HG03432 (cell line): ENCODE results near the gene RIPOR2.

ENCODE experiments used
- ATAC-seq: cut with Tn5 transposase; IDR thresholded peaks from one replicate; pipeline ENCODE4 v1.9.1; 2021; ENCODE audit warnings: mild to moderate bottlenecking, moderate library complexity; ENCODE audit not compliant: unreplicated experiment

The RIPOR2 gene

DNA sequence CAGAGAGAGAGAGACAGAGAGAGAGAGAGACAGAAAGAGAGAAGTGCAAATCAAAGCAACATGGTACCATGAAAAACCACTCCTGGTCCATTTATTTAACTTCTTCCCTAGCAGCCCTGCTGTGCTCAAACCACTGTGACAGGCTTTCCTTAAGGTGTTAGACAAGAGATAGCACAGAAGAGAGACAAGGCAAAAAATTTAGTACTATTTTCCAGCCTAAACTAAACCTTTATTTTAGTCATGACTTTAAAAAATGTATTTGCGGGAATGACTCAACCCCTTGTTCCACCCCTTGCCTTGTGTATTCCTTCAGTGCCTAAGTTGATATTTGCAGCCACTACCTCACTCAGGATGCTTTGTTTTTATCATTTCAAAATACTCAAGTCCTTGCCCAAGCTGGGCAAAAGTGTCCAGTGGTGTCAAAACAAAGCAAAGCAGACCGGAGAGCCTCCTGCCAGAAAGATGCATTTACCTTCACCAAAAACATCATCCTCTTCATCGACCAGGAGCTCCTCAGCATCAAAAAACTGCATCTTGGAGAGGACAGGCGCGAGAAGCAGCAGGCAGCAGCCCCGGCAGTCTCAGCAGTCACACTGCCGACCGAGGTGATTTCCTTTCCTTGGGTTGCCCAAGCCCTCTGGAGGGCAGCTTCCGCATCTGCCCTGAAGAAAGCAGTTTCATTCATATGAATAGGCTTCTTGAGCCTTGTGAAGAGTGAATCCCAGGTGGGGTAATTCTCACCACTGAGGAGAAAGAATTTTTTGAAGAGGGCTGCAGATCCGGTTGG is at the start of gene RIPOR2:
Gene RIPOR2, minus strand, starts transcription at position 595 of the 787 bp plus-strand sequence. Its CDS starts 62 bp downstream, at position 533.
- ATAC-seq: peak; percentile 40

DNA sequence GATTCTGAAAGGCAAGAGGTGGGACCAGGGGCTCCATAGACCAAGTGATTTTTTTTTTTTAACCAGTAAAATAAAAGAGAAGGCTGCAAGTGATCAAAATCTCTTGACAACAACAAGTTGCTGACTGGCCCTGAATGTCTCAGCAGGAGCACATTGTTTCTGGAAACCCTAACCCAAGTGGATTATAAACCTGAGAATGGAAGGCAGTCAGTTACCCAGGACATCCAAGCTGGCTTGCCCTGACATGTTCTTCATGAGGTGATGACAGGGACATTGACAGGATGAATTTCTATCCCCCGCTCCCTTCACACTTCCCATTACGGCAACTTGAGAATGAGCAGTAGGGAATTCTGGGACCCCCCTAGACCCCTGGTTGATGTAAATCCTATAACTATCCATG is 49.6 kb upstream of the RIPOR2 start:
- ATAC-seq: no peak

- ATAC-seq: no peak
Measured at GRCh38 chr6:24982231-24982630, 46.5 kb upstream of the RIPOR2 start.

DNA sequence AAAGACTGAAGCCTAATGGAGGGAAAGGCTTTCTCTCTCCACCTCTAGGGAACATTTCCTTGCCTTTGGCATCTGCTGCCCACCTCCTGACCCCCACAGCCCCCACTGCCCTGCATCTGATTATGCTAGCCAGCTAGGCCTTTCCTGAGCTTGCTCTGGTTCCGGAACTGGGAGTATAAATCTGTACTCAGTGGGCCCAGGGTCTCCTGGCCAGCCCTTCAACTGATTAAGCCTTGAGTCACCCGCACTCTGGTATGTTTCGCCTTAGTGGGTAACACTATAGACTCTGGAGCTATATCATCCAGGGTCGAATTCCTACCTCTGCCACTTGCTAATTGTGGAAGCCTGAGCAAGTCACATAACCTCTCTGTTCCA is 45.6 kb upstream of the RIPOR2 start:
- ATAC-seq: no peak

DNA sequence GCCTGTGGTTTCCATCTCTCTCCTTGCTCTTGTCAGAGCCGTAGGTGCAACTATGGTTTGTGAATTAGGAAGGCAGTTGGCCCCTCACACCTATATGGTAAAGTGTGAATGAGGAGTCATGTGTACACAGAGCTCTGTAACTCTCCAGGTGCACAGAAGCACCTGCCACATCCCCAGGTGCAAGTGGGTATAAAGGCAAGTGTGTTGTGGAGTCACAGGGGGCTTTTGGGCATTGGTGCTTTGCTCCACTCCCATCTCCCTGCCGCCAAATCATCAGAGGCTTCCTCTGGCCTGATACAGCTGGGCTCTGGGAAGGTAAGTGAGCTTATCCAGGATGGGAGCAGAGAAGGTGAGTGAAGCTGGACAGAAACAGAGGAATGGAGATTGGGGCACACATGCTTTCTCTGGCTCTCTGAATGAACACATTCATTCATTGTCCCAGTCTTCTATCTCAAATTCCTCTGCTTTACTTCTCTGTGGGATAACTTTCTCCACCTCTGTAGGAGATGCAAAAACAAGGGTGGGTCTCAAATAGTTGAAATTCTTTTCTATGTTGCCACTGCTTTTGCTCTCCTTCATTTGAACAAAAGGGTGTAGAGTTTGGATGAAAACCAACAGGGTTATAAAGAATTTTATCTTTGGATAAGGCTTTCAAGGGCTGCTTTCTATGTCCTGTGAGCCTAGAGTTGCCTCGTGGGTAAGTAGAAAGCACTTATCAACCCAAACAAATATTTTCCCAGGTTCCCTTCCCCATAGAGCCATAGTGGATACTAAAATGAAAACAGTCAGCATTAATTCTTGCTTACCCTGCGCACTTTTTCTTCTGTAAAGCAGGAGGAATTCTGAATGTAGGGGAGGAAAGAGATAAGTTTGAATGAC is 45.0 kb upstream of the RIPOR2 start:
- ATAC-seq: no peak

- no peak for ATAC-seq
Measured at GRCh38 chr6:24979176-24979575, 43.4 kb upstream of the RIPOR2 start.

GRCh38 chr6:24974182-24975171 is 38.7 kb upstream of the RIPOR2 start:
- ATAC-seq: peak; percentile 89

DNA sequence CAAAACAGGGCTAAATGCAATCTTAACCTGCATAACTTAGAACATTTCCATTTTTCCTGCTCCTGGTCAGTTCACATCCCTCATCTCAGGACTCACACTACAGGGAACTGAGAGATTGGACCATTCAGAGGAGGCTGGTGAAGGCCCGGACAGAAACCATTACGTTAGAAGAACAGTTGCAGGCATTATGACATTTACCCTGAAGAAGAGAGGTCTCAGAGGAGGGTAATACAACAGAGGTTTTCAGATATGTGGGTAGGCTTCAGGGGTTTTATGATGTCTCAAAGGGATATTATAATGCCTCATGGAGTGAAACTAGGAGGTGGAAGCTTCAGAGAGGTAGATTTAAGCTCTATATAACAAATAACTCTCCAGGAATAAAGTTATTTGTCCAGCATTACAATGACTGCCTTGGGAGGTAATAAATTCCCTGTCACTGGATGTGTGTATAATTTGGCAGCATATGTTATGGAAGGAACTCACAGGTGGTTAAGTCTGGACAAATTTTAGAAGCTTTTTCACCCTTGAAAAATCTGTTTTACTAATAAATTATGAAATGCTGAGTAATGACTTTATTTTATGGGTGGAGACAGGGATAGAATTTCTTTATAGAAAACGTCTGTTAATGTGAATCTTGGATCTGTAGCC is 36.7 kb upstream of the RIPOR2 start:
- no peak for ATAC-seq

DNA sequence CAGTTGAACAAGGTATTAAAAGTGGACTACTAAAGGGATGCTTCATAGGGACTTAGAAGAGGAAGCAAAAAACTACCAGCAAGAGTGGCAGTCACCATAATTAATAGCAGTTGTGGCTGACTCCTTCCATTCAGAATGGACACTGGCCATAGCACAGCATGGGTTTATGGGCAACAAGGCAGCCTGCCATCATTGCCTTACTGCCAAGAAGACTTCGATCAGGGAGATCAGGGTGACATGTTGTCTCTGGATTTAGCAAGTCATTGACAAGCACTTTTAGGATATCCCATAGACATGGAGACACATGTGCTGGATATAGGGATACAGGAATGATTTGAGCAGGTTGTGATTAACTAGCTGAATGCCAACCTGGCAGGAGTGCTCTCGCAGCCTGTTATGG is 35.3 kb upstream of the RIPOR2 start:
- ATAC-seq: no peak

DNA sequence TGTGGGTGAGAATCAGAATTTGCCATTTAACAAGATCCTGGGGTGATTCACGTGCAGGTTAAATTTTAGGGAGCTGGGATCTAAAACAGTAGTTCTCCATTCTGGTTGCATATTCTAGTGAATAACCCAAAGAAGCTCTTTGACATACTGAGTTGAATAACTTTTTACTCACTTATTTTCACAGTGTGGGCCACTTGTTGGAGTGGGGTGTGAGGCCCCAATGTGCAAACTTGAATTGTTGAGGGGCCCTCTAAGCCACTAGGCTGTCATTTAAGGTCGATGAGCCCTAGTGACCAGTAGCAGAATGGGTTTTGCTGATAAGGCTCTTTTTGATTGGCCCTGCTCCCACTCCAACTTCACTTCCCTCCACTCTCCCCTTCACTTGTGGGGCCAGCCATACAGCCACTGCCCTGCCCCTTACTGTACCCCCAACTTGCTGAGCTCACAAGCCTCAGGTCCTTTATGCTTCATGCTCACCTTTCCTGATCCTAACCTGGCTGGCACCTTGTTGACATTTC is 33.6 kb upstream of the RIPOR2 start:
- ATAC-seq: no peak

DNA sequence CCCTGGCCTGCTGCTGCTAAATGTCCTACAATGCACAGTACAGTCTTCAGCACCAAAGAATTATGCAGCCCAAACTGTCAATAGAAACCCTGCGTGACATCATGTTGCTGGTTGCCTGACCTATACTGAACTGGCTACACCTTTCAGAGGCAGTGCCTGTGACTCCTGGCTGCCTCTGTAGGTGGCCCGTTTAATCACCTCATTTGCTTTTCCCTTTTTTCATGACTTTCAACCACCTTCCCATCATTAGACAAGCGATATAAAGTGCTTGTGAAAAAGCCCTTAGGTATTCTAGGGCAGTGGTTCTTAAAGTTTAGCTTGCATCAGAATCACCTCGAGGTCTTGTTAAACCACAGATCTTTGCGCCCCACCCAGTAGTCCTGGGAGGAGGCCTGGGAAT is 33.0 kb upstream of the RIPOR2 start:
- ATAC-seq: no peak

DNA sequence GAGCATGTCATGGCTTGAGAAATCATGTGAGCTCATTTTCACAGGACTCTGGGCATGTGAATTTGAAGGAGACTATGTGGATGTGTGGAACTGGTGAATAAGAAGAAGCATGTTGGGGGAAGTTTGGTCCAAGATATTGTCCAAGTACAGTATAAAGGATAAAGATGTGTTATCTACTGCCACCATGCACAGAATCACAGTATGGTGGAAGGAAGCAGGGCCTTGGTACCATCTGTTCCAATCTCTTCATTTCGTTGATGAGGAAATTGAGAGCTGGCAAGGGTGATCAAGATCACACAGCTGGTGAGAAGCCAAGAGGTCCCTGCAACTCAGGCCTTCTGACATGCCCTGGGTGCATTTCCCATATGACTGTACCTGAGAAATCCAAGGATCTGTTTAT is 31.5 kb upstream of the RIPOR2 start:
- ATAC-seq: no peak

DNA sequence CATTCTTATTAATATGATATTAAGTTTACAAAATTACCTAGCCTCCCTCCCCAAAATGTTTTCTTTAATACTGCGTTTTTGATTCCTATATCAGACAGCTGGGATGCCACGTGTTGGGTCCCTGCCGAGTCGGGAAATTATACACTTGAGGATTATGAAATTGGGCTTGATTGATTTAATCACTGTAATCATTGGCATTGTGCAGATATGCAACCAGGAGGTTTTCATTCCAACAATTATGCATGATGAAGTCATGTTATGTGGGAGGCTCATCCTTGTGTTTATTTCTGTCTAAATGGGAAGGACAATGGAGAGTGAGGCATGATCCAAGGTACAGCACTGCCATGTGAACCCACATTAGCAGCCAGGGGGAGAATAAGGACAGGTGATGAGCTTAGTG is 30.6 kb upstream of the RIPOR2 start:
- no peak for ATAC-seq

GRCh38 chr6:24963887-24964570 is 28.3 kb upstream of the RIPOR2 start:
- no peak for ATAC-seq

DNA sequence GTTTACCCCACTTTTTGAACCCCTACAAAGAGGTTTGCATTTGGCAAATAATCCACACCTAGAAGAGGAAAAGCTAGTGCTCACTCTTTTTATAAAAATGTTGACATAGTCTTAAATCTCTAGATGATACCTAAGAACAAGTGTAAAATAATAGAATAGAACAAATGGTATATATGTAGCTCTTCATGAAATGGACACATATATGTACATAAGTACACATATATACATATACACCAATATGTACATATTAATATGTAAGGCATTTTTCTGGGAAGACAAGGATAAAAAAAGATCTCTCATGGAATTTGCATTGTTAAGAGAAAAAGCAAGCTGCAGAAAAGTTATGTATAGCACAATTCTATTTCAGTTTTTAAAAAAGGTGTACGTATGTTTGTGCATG is 27.6 kb upstream of the RIPOR2 start:
- no peak for ATAC-seq

DNA sequence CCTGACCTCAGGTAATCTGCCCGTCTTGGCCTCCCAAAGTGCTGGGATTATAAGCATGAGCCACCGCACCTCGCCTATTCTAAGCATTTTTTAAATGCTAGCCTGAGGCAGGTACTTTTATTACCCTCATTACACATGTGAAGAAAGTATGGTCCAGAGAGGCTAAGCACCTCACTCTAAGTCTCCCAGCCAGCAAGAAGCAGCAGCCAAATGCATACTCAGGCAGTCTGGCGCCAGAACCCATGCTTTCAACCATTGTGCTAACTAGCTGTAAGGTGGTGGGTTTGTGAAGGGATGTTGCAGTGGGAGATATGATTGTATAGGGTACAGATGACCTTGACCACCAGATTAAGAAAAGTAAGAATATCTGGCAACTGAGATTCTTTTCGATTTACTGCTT is 26.1 kb upstream of the RIPOR2 start:
- ATAC-seq: no peak

DNA sequence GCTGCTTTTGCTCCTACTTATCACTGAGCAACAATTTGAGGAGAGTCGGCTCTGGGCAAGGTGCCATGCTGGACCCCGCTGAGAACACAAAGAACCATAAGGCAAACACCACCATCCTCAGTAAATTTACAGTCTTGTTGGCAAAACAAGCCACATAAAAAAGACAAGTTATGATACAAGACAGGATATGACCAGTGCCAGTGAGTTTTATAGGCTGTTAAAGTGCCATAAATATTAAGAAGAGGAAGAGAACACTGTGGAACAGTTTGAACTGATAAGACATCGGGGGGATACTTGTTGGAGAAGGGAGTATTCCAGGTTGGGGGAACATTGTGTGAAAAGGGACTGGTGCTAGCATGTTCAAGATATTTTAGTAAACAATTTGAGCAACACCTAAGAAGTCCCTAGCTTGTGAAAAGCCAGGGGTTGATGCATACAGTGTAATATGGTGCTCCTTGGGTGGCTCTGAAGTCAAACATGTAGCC is 25.3 kb upstream of the RIPOR2 start:
- no peak for ATAC-seq

- ATAC-seq: no peak
Measured at GRCh38 chr6:24959319-24959718, 23.6 kb upstream of the RIPOR2 start.

- no peak for ATAC-seq
Measured at GRCh38 chr6:24957199-24957598, 21.4 kb upstream of the RIPOR2 start.
